ENCODE data around the gene SZRD1.

- TF ChIP-seq ATF3 (IDR thresholded peaks at IDR 0.05; ENCODE audit: insufficient read depth, low read depth, low read length) (no peak), CTCF (IDR thresholded peaks at IDR 0.05; ENCODE audit: control extremely low read depth in 1 of 3, insufficient read depth in 1 of 3, low read depth in 1 of 3, low read length in 3 of 3) (peak; percentile 9 to 57 (median 39); a peak in 3 of 4 replicates)
Measured at GRCh38 chr1:16393570-16394521, 26.8 kb downstream of the SZRD1 start.

All from H1 (cell line).